Liver (tissue), 9 donors: ENCODE results near the gene PYROXD2. TPM values are rescaled to one million over a fixed set of nuclear protein-coding genes. Genes with fewer than 3 reads are reported as not detected.

Source experiments
- DNase-seq: peaks from one replicate; pipeline ENCODE4 v3.0.0-alpha.2; 2017; ENCODE audit warnings: low spot score
- H3K27ac ChIP-seq, 2 donors: one replicate each; pipeline ENCODE4 v1.7.0; 2013; ENCODE audit warnings: inconsistent platforms in 2 of 2, low read length in 2 of 2, control low read depth in 1 of 2, low read depth in 1 of 2, mild to moderate bottlenecking in 1 of 2
- H3K27me3 ChIP-seq, 4 donors: one replicate each; pipeline versions ENCODE4 v1.6.1 to v1.7.0; 2013; ENCODE audit warnings: low read length in 3 of 4, inconsistent platforms in 1 of 4, mild to moderate bottlenecking in 1 of 4, moderate library complexity in 1 of 4; ENCODE audit not compliant: control insufficient read depth in 4 of 4, insufficient read depth in 4 of 4
- H3K36me3 ChIP-seq, 4 donors: one replicate each; pipeline versions ENCODE4 v1.6.1 to v1.7.0; 2013; ENCODE audit warnings: low read length in 3 of 4, mild to moderate bottlenecking in 3 of 4, low read depth in 1 of 4, moderate library complexity in 1 of 4; ENCODE audit not compliant: control insufficient read depth in 4 of 4, insufficient read depth in 3 of 4
- H3K4me1 ChIP-seq, 4 donors: one replicate each; pipeline versions ENCODE4 v1.6.1 to v1.7.0; 2013; ENCODE audit warnings: low read length in 3 of 4, mild to moderate bottlenecking in 3 of 4, moderate library complexity in 1 of 4; ENCODE audit not compliant: control insufficient read depth in 4 of 4, insufficient read depth in 4 of 4
- H3K4me3 ChIP-seq, 3 donors: one replicate each; pipeline versions ENCODE4 v1.6.1 to v1.7.0; 2013; ENCODE audit warnings: low read length in 3 of 3, control low read depth in 1 of 3, low read depth in 1 of 3, mild to moderate bottlenecking in 1 of 3
- H3K9ac ChIP-seq, 2 donors: one replicate each; pipeline ENCODE4 v1.7.0; 2013; ENCODE audit warnings: low read length in 2 of 2, mild to moderate bottlenecking in 2 of 2, moderate library complexity in 2 of 2, control low read depth in 1 of 2, low read depth in 1 of 2
- H3K9me3 ChIP-seq, 4 donors: one replicate each; pipeline versions ENCODE4 v1.6.1 to v1.7.0; 2013; ENCODE audit warnings: low read length in 3 of 4; ENCODE audit not compliant: control insufficient read depth in 4 of 4
- EGR1 ChIP-seq, 2 donors: IDR thresholded peaks; 2 replicates each; pipeline ENCODE4 v1.6.1; 2016 to 2018; ENCODE audit warnings: antibody characterized with exemption in 2 of 2, low read depth in 2 of 2
- FOXA1 ChIP-seq: IDR thresholded peaks from 2 replicates; pipeline ENCODE4 v1.6.1; 2016; ENCODE audit warnings: antibody characterized with exemption
- FOXA2 ChIP-seq: IDR thresholded peaks from 2 replicates; pipeline ENCODE4 v1.6.1; 2016; ENCODE audit warnings: antibody characterized with exemption
- GABPA ChIP-seq, 2 donors: IDR thresholded peaks in 1 of 2; conservative IDR thresholded peaks in 1 of 2; 2 replicates each; pipeline ENCODE4 v1.6.1; 2016; ENCODE audit warnings: antibody characterized with exemption in 2 of 2, mild to moderate bottlenecking in 1 of 2, moderate library complexity in 1 of 2
- HNF4G ChIP-seq: IDR thresholded peaks from 2 replicates; pipeline ENCODE4 v1.6.1; 2016; ENCODE audit warnings: antibody characterized with exemption
- MAX ChIP-seq: IDR thresholded peaks from 2 replicates; pipeline ENCODE4 v1.6.1; 2016; ENCODE audit warnings: antibody characterized with exemption
- RAD21 ChIP-seq, 2 donors: IDR thresholded peaks; 2 replicates each; pipeline ENCODE4 v1.6.1; 2016; ENCODE audit warnings: antibody characterized with exemption in 2 of 2, mild to moderate bottlenecking in 2 of 2
- REST ChIP-seq: IDR thresholded peaks from 2 replicates; pipeline ENCODE4 v1.6.1; 2016; ENCODE audit warnings: antibody characterized with exemption, mild to moderate bottlenecking
- RXRA ChIP-seq, 2 donors: IDR thresholded peaks; 2 replicates each; pipeline ENCODE4 v1.6.1; 2017 to 2018; ENCODE audit warnings: antibody characterized with exemption in 2 of 2, mild to moderate bottlenecking in 1 of 2
- SP1 ChIP-seq: IDR thresholded peaks from 2 replicates; pipeline ENCODE4 v1.6.1; 2018; ENCODE audit warnings: antibody characterized with exemption, mild to moderate bottlenecking
- TAF1 ChIP-seq: conservative IDR thresholded peaks from 2 replicates; pipeline ENCODE4 v1.6.1; 2016; ENCODE audit warnings: antibody characterized with exemption, mild to moderate bottlenecking
- YY1 ChIP-seq: IDR thresholded peaks from 2 replicates; pipeline ENCODE4 v1.6.1; 2016; ENCODE audit warnings: antibody characterized with exemption, mild to moderate bottlenecking
- ZBTB33 ChIP-seq: IDR thresholded peaks from 2 replicates; pipeline ENCODE4 v1.6.1; 2016; ENCODE audit warnings: antibody characterized with exemption
- WGBS: extraction: QIAGEN DNeasy Blood & Tissue Kit; methylation state at CpG from one replicate; pipeline ENCODE4 v1.1.7; 2013; 5-methylcytosine and 5-hydroxymethylcytosine counted together
- polyA plus RNA-seq, 2 donors: library from polyadenylated mRNA; stranded (reverse) in 1 of 2; unstranded in 1 of 2; fragments of 200-250 nt in 1 of 2; fragments of >200 nt in 1 of 2; fragmentation: Nextera tagmentation in 1 of 2; extraction: Ambion mirVana in 1 of 2; gene quantifications; one replicate each; pipeline versions ENCODE4 v1.2.1 to v1.2.3, GENCODE V29; 2013 to 2015
- total RNA-seq, 2 donors: library from RNA; depleted of rRNA; stranded (reverse); fragments of >200 nt; gene quantifications; one replicate each; pipeline ENCODE4 v1.2.3, GENCODE V29; 2014
- donor health status: healthy.
- donor health status: healthy.
- donor health status: healthy.
- donor health status: healthy.
- donor health status: healthy.

The PYROXD2 gene
- total and polyA plus RNA-seq, 4 donors: 2.3 to 9.0 (median 4.5) TPM

DNA sequence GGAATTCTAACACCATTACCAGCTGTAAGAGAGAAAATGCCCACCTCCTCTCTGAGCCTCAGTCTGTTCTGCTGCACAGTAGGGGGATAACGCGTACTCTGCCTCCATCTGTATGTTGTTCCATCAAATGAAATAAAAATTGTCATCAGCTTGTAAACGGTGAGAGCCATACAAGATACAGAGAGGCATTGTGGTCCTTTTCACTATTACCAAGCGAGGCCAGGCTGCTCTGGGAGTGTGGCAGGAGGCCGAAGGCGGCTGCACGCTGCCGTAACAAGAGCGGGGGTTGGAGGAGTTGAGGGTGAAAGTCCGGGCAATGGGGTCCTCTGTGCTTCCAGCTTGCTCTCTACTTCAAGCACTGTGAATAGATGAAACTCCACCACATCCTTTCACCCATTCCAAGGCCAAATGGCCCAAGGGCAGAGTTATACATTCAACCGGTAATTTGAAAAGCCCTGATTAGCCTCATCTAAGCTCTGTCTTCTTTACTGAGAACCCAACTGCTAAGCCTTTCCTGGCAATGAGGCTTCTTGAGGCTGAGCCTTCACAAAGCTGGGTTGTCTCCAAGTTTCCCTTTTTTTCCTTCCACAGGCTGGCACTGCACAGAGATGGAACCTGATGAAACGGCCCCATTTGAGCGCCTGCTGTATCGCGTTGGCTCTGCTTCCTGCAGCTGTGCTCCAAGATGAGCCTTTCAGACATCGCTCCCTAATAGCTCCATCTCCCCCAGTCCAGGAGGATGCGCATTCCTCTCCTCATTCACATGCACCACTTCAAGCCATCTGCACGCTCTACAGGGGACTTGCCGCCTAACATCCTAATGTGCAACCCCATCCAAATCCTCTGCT is 47.2 kb downstream of the PYROXD2 start:
- Histone ChIP-seq H3K27me3 (no peaks in the 10 kb centered on the region), H3K27ac (no peak overlapping the region), H3K4me3 (no peak overlapping the region), H3K9ac (no peak overlapping the region), H3K36me3 (no peaks in the 10 kb centered on the region), H3K9me3 (no peaks in the 10 kb centered on the region), H3K4me1 (no peaks in the 10 kb centered on the region)
- no peak for DNase-seq
- WGBS: 88% methylated on average over 19 of the region's 19 CpGs
- TF ChIP-seq YY1 (no peak), FOXA2 (no peak), GABPA (IDR thresholded peaks at IDR 0.05 in 1 of 2, conservative IDR thresholded peaks at IDR 0.05 in 1 of 2) (no peak), TAF1 (no peak), REST (no peak), RAD21 (IDR thresholded peaks at IDR 0.05) (no peak), ZBTB33 (no peak)

GRCh38 chr10:98366062-98366530 is 48.9 kb downstream of the PYROXD2 start:
- Histone ChIP-seq H3K4me1 (no peaks in the 10 kb centered on the region), H3K9ac (no peak overlapping the region), H3K36me3 (no peaks in the 10 kb centered on the region), H3K9me3 (no peaks in the 10 kb centered on the region), H3K27me3 (no peaks in the 10 kb centered on the region), H3K4me3 (no peak overlapping the region), H3K27ac (no peak overlapping the region)
- no peak for DNase-seq
- TF ChIP-seq YY1 (no peak), MAX (no peak), SP1 (no peak)
- WGBS: 89% methylated on average over 6 of the region's 6 CpGs

- Histone ChIP-seq H3K4me1 (no peaks in the 10 kb centered on the region), H3K9ac (no peak overlapping the region), H3K27me3 (no peaks in the 10 kb centered on the region), H3K4me3 (no peak overlapping the region), H3K27ac (no peak overlapping the region), H3K9me3 (no peaks in the 10 kb centered on the region), H3K36me3 (no peaks in the 10 kb centered on the region)
- 92% methylated on average over 18 of the region's 18 CpGs for WGBS
- TF ChIP-seq HNF4G (no peak), MAX (no peak), EGR1 (IDR thresholded peaks at IDR 0.05; ENCODE audit: low read depth in 2 of 2) (no peak), GABPA (IDR thresholded peaks at IDR 0.05 in 1 of 2, conservative IDR thresholded peaks at IDR 0.05 in 1 of 2) (no peak), RXRA (IDR thresholded peaks at IDR 0.05) (no peak), FOXA1 (no peak)
- DNase-seq: no peak
These were observed 49.4 kb downstream of the PYROXD2 start for GRCh38 chr10:98365406-98366061.
